GM19023 (cell line): ENCODE data around the gene GARIN5A.

Source experiments
- ATAC-seq: cut with Tn5 transposase; IDR thresholded peaks from one replicate; pipeline ENCODE4 v1.9.1; 2021; ENCODE audit warnings: mild to moderate bottlenecking, moderate library complexity; ENCODE audit not compliant: unreplicated experiment

Gene GARIN5A

DNA sequence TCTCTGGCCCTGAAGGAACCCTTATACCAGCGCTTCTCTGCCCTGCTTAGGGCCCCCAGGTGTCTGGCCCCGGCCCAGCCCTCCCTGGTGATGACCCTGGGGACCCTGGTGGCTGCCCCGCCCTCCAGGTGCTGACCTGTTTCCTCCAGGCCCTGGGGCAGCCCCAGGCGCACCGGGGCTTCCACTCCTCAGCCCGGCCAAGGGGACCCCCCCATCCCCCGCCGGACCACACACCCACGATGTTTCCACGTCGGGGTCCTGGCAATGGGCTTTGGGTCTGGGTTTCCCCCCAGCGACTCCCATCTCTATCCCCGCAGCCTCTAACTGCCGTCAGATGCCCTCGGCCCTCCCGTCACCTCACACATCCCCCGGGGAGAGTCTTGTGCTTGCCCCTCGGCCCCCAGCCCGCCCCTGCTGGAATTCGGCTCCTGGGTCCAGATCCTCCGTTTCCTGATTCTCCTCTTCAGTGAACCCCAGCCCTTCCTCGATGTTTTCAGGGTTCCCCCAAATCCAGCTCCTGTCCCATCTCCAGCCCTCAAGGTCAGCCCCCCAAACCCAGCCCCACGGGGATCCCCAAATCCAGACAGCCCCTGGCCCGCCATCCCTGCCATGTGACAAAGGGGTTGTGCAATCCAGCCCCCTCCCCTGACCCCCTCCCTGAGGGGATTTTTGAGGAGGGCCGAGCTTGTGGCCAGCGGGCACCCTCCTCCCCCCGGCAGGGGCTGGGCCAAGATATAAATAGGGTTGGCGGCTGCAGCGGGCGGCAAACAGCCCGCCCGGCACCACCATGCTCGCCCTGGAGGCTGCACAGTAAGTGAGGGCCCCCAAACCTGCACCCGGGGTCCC, 58.2 kb downstream of the GARIN5A start, which contains the start of gene SPIB:
TSS of gene SPIB (plus strand) at position 763 of the 846 bp plus-strand sequence. CDS start at position 788, 25 bp downstream.
- no peak for ATAC-seq

- ATAC-seq: no peak
These were observed 59.3 kb downstream of the GARIN5A start for GRCh38 chr19:50417111-50418081.
